Tibial nerve (tissue), 4 donors: ENCODE data around the gene RSPH4A. TPM values are rescaled to one million over a fixed set of nuclear protein-coding genes. Genes with fewer than 3 reads are reported as not detected.
"Not testable (repeated sequence)": the region's sequence is repeated elsewhere in the genome, so short reads cannot be mapped to it uniquely, and the experiment has no call there.

Experiments used
- DNase-seq, 2 donors: peaks; one replicate each; pipeline ENCODE4 v3.0.0-alpha.2; 2019; ENCODE audit warnings: low spot score in 2 of 2
- H3K27ac ChIP-seq, 4 donors: fragments of 200-600 bp; sonication (generic) in 3 of 4; one replicate each; pipeline ENCODE4 v1.5.1; 2017 to 2019; ENCODE audit warnings: mild to moderate bottlenecking in 1 of 4
- H3K27me3 ChIP-seq, 2 donors: fragments of 200-600 bp; sonication (generic) in 1 of 2; one replicate each; pipeline versions ENCODE4 v1.5.1 to v1.6.0; 2017 to 2019
- H3K36me3 ChIP-seq, 3 donors: fragments of 200-600 bp; sonication (generic); one replicate each; pipeline ENCODE4 v1.5.1; 2018 to 2019
- H3K4me1 ChIP-seq, 4 donors: fragments of 200-600 bp; sonication (generic) in 3 of 4; one replicate each; pipeline ENCODE4 v1.5.1; 2017 to 2019
- H3K4me3 ChIP-seq, 4 donors: fragments of 200-600 bp; sonication (generic) in 3 of 4; one replicate each; pipeline ENCODE4 v1.5.1; 2017 to 2019; ENCODE audit warnings: mild to moderate bottlenecking in 1 of 4, moderate library complexity in 1 of 4
- H3K9me3 ChIP-seq, 4 donors: fragments of 200-600 bp; sonication (generic) in 3 of 4; one replicate each; pipeline ENCODE4 v1.5.1; 2017 to 2019
- EP300 ChIP-seq, 2 donors: sonication (generic); formaldehyde crosslinking; IDR thresholded peaks; one replicate each; pipeline ENCODE4 v1.6.1; 2017; ENCODE audit warnings: antibody characterized with exemption in 2 of 2, mild to moderate bottlenecking in 1 of 2
- POLR2A ChIP-seq, 2 donors: fragments of 450-650 bp; IDR thresholded peaks; one replicate each; pipeline ENCODE4 v1.6.1; 2017; ENCODE audit warnings: antibody characterized with exemption in 2 of 2, mild to moderate bottlenecking in 2 of 2, moderate library complexity in 2 of 2
- WGBS, 2 donors: methylation state at CpG; one replicate each; pipeline ENCODE4 v1.1.5; 2018; 5-methylcytosine and 5-hydroxymethylcytosine counted together
- total RNA-seq, 4 donors: library from RNA; depleted of rRNA; stranded (reverse); fragments of >200 nt; gene quantifications; one replicate each; pipeline ENCODE4 v1.1.0, GENCODE V29; 2016
- TF ChIP-seq, protein P1 (sequence below), 5 experiments: fragments of 200-600 bp in 3 of 5; fragments of 450-650 bp in 2 of 5; sonication (generic) in 3 of 5; IDR thresholded peaks; one replicate each; pipeline ENCODE4 v1.5.1; 2016 to 2019; ENCODE audit warnings: antibody characterized with exemption in 5 of 5, mild to moderate bottlenecking in 3 of 5, moderate library complexity in 2 of 5

Gene RSPH4A
- total RNA-seq, 4 donors from 2014 or later: 0.30 to 0.78 (median 0.42) TPM; not detected in 1

- Histone ChIP-seq H3K4me1 (peaks cover 0 to 32% (median 5%) of the 10 kb centered on the region in 4 donors), H3K27ac (no peak overlapping the region), H3K9me3 (no peaks in the 10 kb centered on the region), H3K27me3 (no peaks in the 10 kb centered on the region), H3K4me3 (no peak overlapping the region), H3K36me3 (peaks cover 0 to 2% (median 0%) of the 10 kb centered on the region in 3 donors)
- no peak for DNase-seq
- 91 to 95% methylated on average over 3 of the region's 3 CpGs for WGBS, 2 donors
- TF ChIP-seq EP300 (IDR thresholded peaks at IDR 0.05) (no peak), POLR2A (IDR thresholded peaks at IDR 0.05) (no peak)
- TF ChIP-seq, protein P1, sequence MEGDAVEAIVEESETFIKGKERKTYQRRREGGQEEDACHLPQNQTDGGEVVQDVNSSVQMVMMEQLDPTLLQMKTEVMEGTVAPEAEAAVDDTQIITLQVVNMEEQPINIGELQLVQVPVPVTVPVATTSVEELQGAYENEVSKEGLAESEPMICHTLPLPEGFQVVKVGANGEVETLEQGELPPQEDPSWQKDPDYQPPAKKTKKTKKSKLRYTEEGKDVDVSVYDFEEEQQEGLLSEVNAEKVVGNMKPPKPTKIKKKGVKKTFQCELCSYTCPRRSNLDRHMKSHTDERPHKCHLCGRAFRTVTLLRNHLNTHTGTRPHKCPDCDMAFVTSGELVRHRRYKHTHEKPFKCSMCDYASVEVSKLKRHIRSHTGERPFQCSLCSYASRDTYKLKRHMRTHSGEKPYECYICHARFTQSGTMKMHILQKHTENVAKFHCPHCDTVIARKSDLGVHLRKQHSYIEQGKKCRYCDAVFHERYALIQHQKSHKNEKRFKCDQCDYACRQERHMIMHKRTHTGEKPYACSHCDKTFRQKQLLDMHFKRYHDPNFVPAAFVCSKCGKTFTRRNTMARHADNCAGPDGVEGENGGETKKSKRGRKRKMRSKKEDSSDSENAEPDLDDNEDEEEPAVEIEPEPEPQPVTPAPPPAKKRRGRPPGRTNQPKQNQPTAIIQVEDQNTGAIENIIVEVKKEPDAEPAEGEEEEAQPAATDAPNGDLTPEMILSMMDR (IDR thresholded peaks at IDR 0.05): no peak
Observed at GRCh38 chr6:116663308-116663707, 47.0 kb downstream of the RSPH4A start.

- not testable (repeated sequence) for H3K36me3 ChIP-seq, H3K9me3 ChIP-seq, H3K4me3 ChIP-seq, H3K27ac ChIP-seq, DNase-seq, H3K27me3 ChIP-seq
- H3K4me1 ChIP-seq: peaks cover 0 to 35% (median 5%) of the 10 kb centered on the region in 4 donors
- WGBS, 2 donors: 97 to 98% methylated on average over 2 of the region's 2 CpGs
Observed at GRCh38 chr6:116664169-116664568, 47.9 kb downstream of the RSPH4A start.

- DNase-seq: no peak
- H3K36me3 ChIP-seq: no peaks in the 10 kb centered on the region
- H3K27me3 ChIP-seq: no peaks in the 10 kb centered on the region
- TF ChIP-seq, protein P1 (IDR thresholded peaks at IDR 0.05): no peak
- TF ChIP-seq EP300 (IDR thresholded peaks at IDR 0.05) (no peak), POLR2A (IDR thresholded peaks at IDR 0.05) (no peak)
- H3K4me3 ChIP-seq: no peak overlapping the region
- no peak overlapping the region for H3K27ac ChIP-seq
- H3K4me1 ChIP-seq: peaks cover 0 to 35% (median 5%) of the 10 kb centered on the region in 4 donors
- 86 to 90% methylated on average over 7 of the region's 7 CpGs for WGBS, 2 donors
- H3K9me3 ChIP-seq: no peaks in the 10 kb centered on the region
Observed at GRCh38 chr6:116665464-116665863, 49.2 kb downstream of the RSPH4A start.

DNA sequence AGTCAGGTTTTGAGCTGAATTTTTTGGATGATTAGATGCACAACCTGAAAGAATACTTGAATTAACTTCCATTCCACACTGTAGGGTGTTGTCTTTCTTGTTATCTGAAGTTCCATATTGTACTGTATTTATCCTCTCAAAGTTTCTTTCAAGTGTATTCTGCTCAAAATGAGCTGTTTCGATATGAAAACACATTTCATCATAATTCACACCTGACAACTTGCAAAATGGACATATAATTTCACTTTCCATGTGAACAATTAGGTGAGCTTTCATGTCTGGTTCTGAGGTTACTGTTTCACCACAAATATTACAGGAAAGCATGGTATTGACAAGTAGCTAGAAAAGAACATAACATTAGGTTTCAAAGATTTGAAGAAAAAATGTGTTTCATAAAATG, 50.6 kb downstream of the RSPH4A start:
- Histone ChIP-seq H3K4me3 (no peak overlapping the region), H3K36me3 (no peaks in the 10 kb centered on the region), H3K4me1 (peaks cover 0 to 35% (median 5%) of the 10 kb centered on the region in 4 donors), H3K9me3 (no peaks in the 10 kb centered on the region), H3K27ac (no peak overlapping the region), H3K27me3 (no peaks in the 10 kb centered on the region)
- WGBS, 2 donors: 86 to 89% methylated on average over 1 of the region's 1 CpG
- no peak for DNase-seq
- TF ChIP-seq EP300 (IDR thresholded peaks at IDR 0.05) (no peak), POLR2A (IDR thresholded peaks at IDR 0.05) (no peak)
- TF ChIP-seq, protein P1 (IDR thresholded peaks at IDR 0.05): no peak

DNA sequence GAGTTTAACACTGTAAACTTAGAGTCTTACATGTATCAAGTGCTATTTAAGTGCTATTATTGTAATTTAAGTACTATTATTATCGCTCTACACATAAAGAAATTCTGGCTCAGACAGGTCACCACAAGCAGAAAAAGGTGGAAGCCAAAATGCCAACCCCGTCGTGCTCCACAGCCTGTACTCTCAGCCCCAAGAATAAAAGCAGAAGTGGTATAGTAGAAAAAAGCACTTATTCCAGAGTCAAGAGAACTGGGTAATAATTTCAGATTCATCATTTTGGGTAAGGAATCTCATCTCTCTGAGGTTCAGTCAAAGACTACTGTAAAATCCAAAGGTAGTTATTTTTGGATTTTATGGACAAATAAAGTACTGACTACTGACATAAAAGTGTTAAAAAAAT, 51.3 kb downstream of the RSPH4A start:
- peak overlapping the region; percentile 68 to 90 (median 82) for H3K4me3 ChIP-seq
- H3K27me3 ChIP-seq: no peaks in the 10 kb centered on the region
- H3K36me3 ChIP-seq: no peaks in the 10 kb centered on the region
- no peaks in the 10 kb centered on the region for H3K9me3 ChIP-seq
- no peak overlapping the region for H3K27ac ChIP-seq
- 30 to 33% methylated on average over 3 of the region's 3 CpGs for WGBS, 2 donors
- H3K4me1 ChIP-seq: peaks cover 0 to 35% (median 5%) of the 10 kb centered on the region in 4 donors
- DNase-seq: no peak
- TF ChIP-seq, protein P1 (IDR thresholded peaks at IDR 0.05): no peak
- no peak for TF ChIP-seq POLR2A (IDR thresholded peaks at IDR 0.05)
- TF ChIP-seq EP300 (IDR thresholded peaks at IDR 0.05): no peak

- Histone ChIP-seq H3K27me3 (no peaks in the 10 kb centered on the region), H3K9me3 (no peaks in the 10 kb centered on the region), H3K4me1 (peaks cover 0 to 11% (median 0%) of the 10 kb centered on the region in 4 donors), H3K36me3 (no peaks in the 10 kb centered on the region), H3K4me3 (no peak overlapping the region), H3K27ac (no peak overlapping the region)
- WGBS, 2 donors: 94% methylated on average over 4 of the region's 4 CpGs
- TF ChIP-seq EP300 (IDR thresholded peaks at IDR 0.05) (no peak), POLR2A (IDR thresholded peaks at IDR 0.05) (no peak)
- TF ChIP-seq, protein P1 (IDR thresholded peaks at IDR 0.05): no peak
- no peak for DNase-seq
Observed at GRCh38 chr6:116672306-116672705, 56.0 kb downstream of the RSPH4A start.
